Endodermal cell (in vitro differentiated cells): ENCODE results near the gene RPGRIP1L. TPM values are rescaled to one million over a fixed set of nuclear protein-coding genes. Genes with fewer than 3 reads are reported as not detected.

ENCODE experiments used
- DNase-seq: peaks from one replicate; pipeline ENCODE4 v3.0.0-alpha.2; 2017
- H3K27ac ChIP-seq: 2 replicates; pipeline ENCODE4 v1.5.1; 2013; ENCODE audit warnings: mild to moderate bottlenecking, low read depth, low read length, moderate library complexity
- H3K27me3 ChIP-seq: 2 replicates; pipeline ENCODE4 v1.6.1; 2013; ENCODE audit warnings: mild to moderate bottlenecking, low read length, moderate library complexity; ENCODE audit not compliant: insufficient read depth, control insufficient read depth, poor library complexity, severe bottlenecking
- H3K36me3 ChIP-seq: 2 replicates; pipeline ENCODE4 v1.7.0; 2013; ENCODE audit warnings: mild to moderate bottlenecking, low read length, moderate library complexity; ENCODE audit not compliant: control insufficient read depth, insufficient read depth
- H3K4me1 ChIP-seq: one replicate; pipeline ENCODE4 v1.7.0; 2013; ENCODE audit warnings: low read length; ENCODE audit not compliant: control insufficient read depth, insufficient read depth
- H3K4me3 ChIP-seq: 2 replicates; pipeline ENCODE4 v1.5.1; 2013; ENCODE audit warnings: mild to moderate bottlenecking, low read length, moderate library complexity
- H3K9ac ChIP-seq: 2 replicates; pipeline ENCODE4 v1.6.1; 2013; ENCODE audit warnings: mild to moderate bottlenecking, low read length, moderate library complexity; ENCODE audit not compliant: poor library complexity, severe bottlenecking; ENCODE audit errors: extremely low read depth
- H3K9me3 ChIP-seq: 2 replicates; pipeline ENCODE4 v1.6.1; 2013; ENCODE audit warnings: mild to moderate bottlenecking, low read length, moderate library complexity; ENCODE audit not compliant: control insufficient read depth
- H3K27ac Mint-ChIP-seq: 2 replicates; pipeline ENCODE4 v1.8.0; 2020; ENCODE audit warnings: mixed read lengths
- H3K27me3 Mint-ChIP-seq: 2 replicates; pipeline ENCODE4 v1.8.0; 2021; ENCODE audit warnings: mild to moderate bottlenecking, mixed read lengths; ENCODE audit not compliant: insufficient read depth
- H3K36me3 Mint-ChIP-seq: 2 replicates; pipeline ENCODE4 v1.8.0; 2020; ENCODE audit warnings: low read depth, mixed read lengths
- H3K4me1 Mint-ChIP-seq: 2 replicates; pipeline ENCODE4 v1.8.0; 2020; ENCODE audit warnings: mixed read lengths
- H3K4me3 Mint-ChIP-seq: 2 replicates; pipeline ENCODE4 v1.8.0; 2020; ENCODE audit warnings: mild to moderate bottlenecking, moderate library complexity, mixed read lengths
- H3K9me3 Mint-ChIP-seq: 2 replicates; pipeline ENCODE4 v1.8.0; 2020; ENCODE audit warnings: mild to moderate bottlenecking, mixed read lengths
- WGBS, 2 experiments: methylation state at CpG; one replicate each; pipeline versions ENCODE4 v1.1.5 to v1.1.7; 2013; ENCODE audit warnings: missing lambda C conversion rate in 2 of 2, mixed read lengths in 1 of 2; ENCODE audit not compliant: insufficient coverage in 1 of 2, insufficient read length in 1 of 2; 5-methylcytosine and 5-hydroxymethylcytosine counted together
- total RNA-seq, 2 donors: library from RNA; stranded (reverse); fragmentation: NEBNext Ultra II Directional in 1 of 2; extraction: Animal tissue kit (Norgen Biotek cat#: 25700) in 1 of 2; gene quantifications; 2 replicates in 1 of 2; 3 replicates in 1 of 2; pipeline ENCODE4 v1.2.1, GENCODE V29; 2021
- TF ChIP-seq, protein P1 (sequence below): fragments of 200-600 bp; sonication (generic); conservative IDR thresholded peaks from 2 replicates; pipeline ENCODE4 v1.5.0; 2021; ENCODE audit warnings: antibody characterized with exemption, mild to moderate bottlenecking

RPGRIP1L gene
- total RNA-seq, 2 donors from 2014 or later = 15.9 to 19.8 TPM

GRCh38 chr16:53605831-53606400, 97.7 kb downstream of the RPGRIP1L start:
- H3K9ac ChIP-seq = no peak overlapping the region
- DNase-seq = no peak
- Mint-ChIP-seq H3K36me3 (peaks cover 18% of the 10 kb centered on the region), H3K27me3 (no peaks in the 10 kb centered on the region), H3K9me3 (no peaks in the 10 kb centered on the region), H3K4me3 (no peak overlapping the region), H3K27ac (no peak overlapping the region), H3K4me1 (peaks cover 10% of the 10 kb centered on the region)
- no peak overlapping the region for H3K4me3 ChIP-seq
- no peaks in the 10 kb centered on the region for H3K36me3 ChIP-seq
- WGBS, 2 experiments = 100% methylated on average over 2 of the region's 2 CpGs; no CpG with 5 or more reads in 1 of the 2 experiments
- H3K4me1 ChIP-seq = peaks cover 6% of the 10 kb centered on the region
- H3K9me3 ChIP-seq = no peaks in the 10 kb centered on the region
- TF ChIP-seq, protein P1, sequence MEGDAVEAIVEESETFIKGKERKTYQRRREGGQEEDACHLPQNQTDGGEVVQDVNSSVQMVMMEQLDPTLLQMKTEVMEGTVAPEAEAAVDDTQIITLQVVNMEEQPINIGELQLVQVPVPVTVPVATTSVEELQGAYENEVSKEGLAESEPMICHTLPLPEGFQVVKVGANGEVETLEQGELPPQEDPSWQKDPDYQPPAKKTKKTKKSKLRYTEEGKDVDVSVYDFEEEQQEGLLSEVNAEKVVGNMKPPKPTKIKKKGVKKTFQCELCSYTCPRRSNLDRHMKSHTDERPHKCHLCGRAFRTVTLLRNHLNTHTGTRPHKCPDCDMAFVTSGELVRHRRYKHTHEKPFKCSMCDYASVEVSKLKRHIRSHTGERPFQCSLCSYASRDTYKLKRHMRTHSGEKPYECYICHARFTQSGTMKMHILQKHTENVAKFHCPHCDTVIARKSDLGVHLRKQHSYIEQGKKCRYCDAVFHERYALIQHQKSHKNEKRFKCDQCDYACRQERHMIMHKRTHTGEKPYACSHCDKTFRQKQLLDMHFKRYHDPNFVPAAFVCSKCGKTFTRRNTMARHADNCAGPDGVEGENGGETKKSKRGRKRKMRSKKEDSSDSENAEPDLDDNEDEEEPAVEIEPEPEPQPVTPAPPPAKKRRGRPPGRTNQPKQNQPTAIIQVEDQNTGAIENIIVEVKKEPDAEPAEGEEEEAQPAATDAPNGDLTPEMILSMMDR = no peak
- no peak overlapping the region for H3K27ac ChIP-seq
- no peaks in the 10 kb centered on the region for H3K27me3 ChIP-seq

DNA sequence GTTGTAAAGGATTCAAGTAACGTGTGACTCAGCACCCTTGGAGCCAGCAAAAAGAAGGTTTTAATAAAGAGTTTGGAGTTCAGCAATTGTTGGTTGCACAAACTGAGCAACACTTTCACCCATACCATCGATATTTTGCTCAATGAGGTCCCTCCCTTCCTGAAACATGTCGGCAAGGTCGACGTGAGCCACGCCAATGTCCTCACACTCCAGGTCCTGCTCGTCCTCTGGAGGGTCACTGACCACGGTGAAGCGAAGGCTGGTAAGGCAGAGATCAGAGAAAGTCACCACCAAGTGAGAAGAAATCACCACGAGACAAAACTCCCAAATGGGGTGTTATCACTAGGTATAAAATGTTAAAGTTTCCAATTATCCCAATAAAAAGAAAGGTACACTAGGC, 98.3 kb downstream of the RPGRIP1L start:
- TF ChIP-seq, protein P1 = no peak
- peaks cover 7% of the 10 kb centered on the region for H3K4me1 Mint-ChIP-seq
- Histone ChIP-seq H3K9ac (no peak overlapping the region), H3K9me3 (no peaks in the 10 kb centered on the region), H3K27me3 (no peaks in the 10 kb centered on the region), H3K36me3 (no peaks in the 10 kb centered on the region), H3K4me3 (no peak overlapping the region), H3K27ac (no peak overlapping the region), H3K4me1 (peaks cover 6% of the 10 kb centered on the region)
- H3K27me3 Mint-ChIP-seq = no peaks in the 10 kb centered on the region
- H3K4me3 Mint-ChIP-seq = no peak overlapping the region
- no peak overlapping the region for H3K27ac Mint-ChIP-seq
- DNase-seq = no peak
- peaks cover 18% of the 10 kb centered on the region for H3K36me3 Mint-ChIP-seq
- 98 to 100% methylated on average over 6 to 10 of the region's 10 CpGs for WGBS, 2 experiments
- H3K9me3 Mint-ChIP-seq = no peaks in the 10 kb centered on the region

- Histone ChIP-seq H3K4me3 (no peak overlapping the region), H3K27me3 (no peaks in the 10 kb centered on the region), H3K4me1 (no peaks in the 10 kb centered on the region), H3K9me3 (no peaks in the 10 kb centered on the region), H3K36me3 (no peaks in the 10 kb centered on the region), H3K27ac (no peak overlapping the region), H3K9ac (no peak overlapping the region)
- no peak for DNase-seq
- H3K9me3 Mint-ChIP-seq = no peaks in the 10 kb centered on the region
- H3K36me3 Mint-ChIP-seq = peaks cover 17% of the 10 kb centered on the region
- TF ChIP-seq, protein P1 = no peak
- H3K27me3 Mint-ChIP-seq = no peaks in the 10 kb centered on the region
- 90 to 92% methylated on average over 2 to 4 of the region's 4 CpGs for WGBS, 2 experiments
- H3K4me1 Mint-ChIP-seq = no peaks in the 10 kb centered on the region
- H3K27ac Mint-ChIP-seq = no peak overlapping the region
- no peak overlapping the region for H3K4me3 Mint-ChIP-seq
These were observed 101.7 kb downstream of the RPGRIP1L start for GRCh38 chr16:53601961-53602360.
